ENCODE data around the gene ESPN. TPM values are rescaled to one million over a fixed set of nuclear protein-coding genes. Genes with fewer than 3 reads are reported as not detected.

Gene ESPN
- total and polyA plus RNA-seq, 2 of the 4 experiments (the other 2 are of a cell fraction), result under 0.01 to 0.02 TPM

GRCh38 chr1:6509919-6510291, 85.3 kb downstream of the ESPN start:
- DNase-seq (no peak), ATAC-seq (ENCODE audit: low read depth) (peak; percentile 13; the same call in 1 of the 2 replicates)
- Histone ChIP-seq H2AK5ac (ENCODE audit: low read depth, low read length) (no peak overlapping the region), H3K23ac (ENCODE audit: low read depth, low read length) (no peak overlapping the region), H3K4ac (ENCODE audit: low read depth, low read length) (no peak overlapping the region), H4K8ac (ENCODE audit: low read depth in 2 of 2, low read length in 2 of 2) (no peak overlapping the region), H3K18ac (ENCODE audit: low read depth, low read length) (no peak overlapping the region), H2BK120ac (ENCODE audit: low read depth, low read length) (no peak overlapping the region), H3K36me3 (ENCODE audit: control insufficient read depth, insufficient read depth, low read length) (no peaks in the 10 kb centered on the region), H3K4me3 (ENCODE audit: insufficient read depth, low read depth, low read length) (no peak overlapping the region), H3K56ac (ENCODE audit: extremely low read depth, insufficient read depth, low read length) (no peak overlapping the region), H3K4me1 (ENCODE audit: control insufficient read depth, insufficient read depth, low read length) (no peaks in the 10 kb centered on the region), H2AFZ (replicated peaks; ENCODE audit: low read length, poor library complexity) (no peak overlapping the region), H3K27ac (ENCODE audit: insufficient read depth, low read length) (no peak overlapping the region), H3K14ac (replicated peaks; ENCODE audit: low read depth, low read length) (no peak overlapping the region), H3K9me3 (ENCODE audit: control insufficient read depth, insufficient read depth, low read length) (no peaks in the 10 kb centered on the region), H4K5ac (ENCODE audit: low read depth, low read length) (no peak overlapping the region), H3K9me1 (ENCODE audit: insufficient read depth, low read length) (no peaks in the 10 kb centered on the region), H2BK15ac (ENCODE audit: low read depth, low read length) (no peak overlapping the region), H4K20me1 (ENCODE audit: insufficient read depth, low read length) (no peaks in the 10 kb centered on the region), H4K91ac (ENCODE audit: insufficient read depth, low read depth, low read length) (no peak overlapping the region), H3K9ac (ENCODE audit: low read depth, low read length) (no peak overlapping the region), H3K79me1 (ENCODE audit: low read depth in 1 of 2, low read length in 2 of 2) (no peaks in the 10 kb centered on the region), H2BK20ac (ENCODE audit: low read depth, low read length) (no peak overlapping the region), H2AK9ac (replicated peaks; ENCODE audit: low read depth, low read length, poor library complexity) (no peak overlapping the region), H3K27me3 (ENCODE audit: control insufficient read depth, insufficient read depth, low read length) (peaks cover 4% of the 10 kb centered on the region; the same call in 1 of the 2 replicates), H2BK5ac (ENCODE audit: low read depth, low read length, poor library complexity, severe bottlenecking) (no peak overlapping the region), H3K4me2 (ENCODE audit: low read depth, low read length) (no peak overlapping the region)
- dilution Hi-C loops (cut with HindIII; ENCODE audit: low sequenced_read_pairs, unreplicated experiment), result no loop called here
- intact Hi-C loops (cut with micrococcal nuclease), result no loop called here
- in situ Hi-C loops (cut with MboI; ENCODE audit: low sequenced_read_pairs), result no loop called here
- POLR2A ChIA-PET (ENCODE audit: unreplicated experiment), result no interaction called here
- TF ChIP-seq CHD1 (IDR thresholded peaks at IDR 0.05; ENCODE audit: low read depth, low read length) (no peak), USF2 (IDR thresholded peaks at IDR 0.05; ENCODE audit: low read depth, low read length) (no peak), RAD21 (IDR thresholded peaks at IDR 0.05; ENCODE audit: low read length) (no peak), ELK1 (IDR thresholded peaks at IDR 0.05; ENCODE audit: borderline replicate concordance, low read depth, low read length) (no peak), CEBPB (IDR thresholded peaks at IDR 0.05; ENCODE audit: low read depth, low read length) (no peak), FOS (IDR thresholded peaks at IDR 0.05; ENCODE audit: low read depth, low read length) (no peak), MXI1 (IDR thresholded peaks at IDR 0.05; ENCODE audit: borderline replicate concordance, low read depth, low read length) (no peak)
- CTCF ChIA-PET, result no interaction called here
- no TSS peak for BruUV-seq (replicated peaks)
- 97% methylated on average over 5 of the region's 10 CpGs; no CpG with 5 or more reads in 1 of the 2 experiments for WGBS, 2 experiments (ENCODE audit: extremely low coverage in 2 of 2, insufficient read length in 1 of 2)
